C4-2B (cell line): Measurements from ENCODE around the gene ATXN2.

Experiments used
- ZFX ChIP-seq: fragments of 450-650 bp; IDR thresholded peaks from 2 replicates; pipeline ENCODE4 v1.6.1; 2017
- TF ChIP-seq, protein P1 (sequence below): fragments of 450-650 bp; conservative IDR thresholded peaks from 2 replicates; pipeline ENCODE4 v1.5.1; 2017; ENCODE audit warnings: mild to moderate bottlenecking

DNA sequence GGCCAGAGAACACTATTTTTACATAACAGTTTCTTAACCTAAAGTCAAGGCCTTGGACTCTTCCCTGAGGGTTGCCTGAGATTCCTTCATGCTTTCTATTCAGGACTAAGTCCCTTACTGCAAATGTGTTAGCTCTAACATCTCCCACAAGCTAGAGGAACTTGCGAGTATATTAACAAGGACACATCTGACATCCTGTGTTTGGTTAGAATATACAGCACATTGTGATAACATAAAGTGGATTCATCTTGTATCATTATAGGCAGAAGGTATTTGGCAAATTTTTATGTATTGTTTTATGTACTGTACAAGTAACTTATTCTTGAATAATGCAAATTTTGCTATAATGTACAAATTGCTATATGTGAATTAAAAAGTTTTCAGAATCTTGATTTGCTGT, 147.9 kb downstream of the ATXN2 start:
- TF ChIP-seq, protein P1, sequence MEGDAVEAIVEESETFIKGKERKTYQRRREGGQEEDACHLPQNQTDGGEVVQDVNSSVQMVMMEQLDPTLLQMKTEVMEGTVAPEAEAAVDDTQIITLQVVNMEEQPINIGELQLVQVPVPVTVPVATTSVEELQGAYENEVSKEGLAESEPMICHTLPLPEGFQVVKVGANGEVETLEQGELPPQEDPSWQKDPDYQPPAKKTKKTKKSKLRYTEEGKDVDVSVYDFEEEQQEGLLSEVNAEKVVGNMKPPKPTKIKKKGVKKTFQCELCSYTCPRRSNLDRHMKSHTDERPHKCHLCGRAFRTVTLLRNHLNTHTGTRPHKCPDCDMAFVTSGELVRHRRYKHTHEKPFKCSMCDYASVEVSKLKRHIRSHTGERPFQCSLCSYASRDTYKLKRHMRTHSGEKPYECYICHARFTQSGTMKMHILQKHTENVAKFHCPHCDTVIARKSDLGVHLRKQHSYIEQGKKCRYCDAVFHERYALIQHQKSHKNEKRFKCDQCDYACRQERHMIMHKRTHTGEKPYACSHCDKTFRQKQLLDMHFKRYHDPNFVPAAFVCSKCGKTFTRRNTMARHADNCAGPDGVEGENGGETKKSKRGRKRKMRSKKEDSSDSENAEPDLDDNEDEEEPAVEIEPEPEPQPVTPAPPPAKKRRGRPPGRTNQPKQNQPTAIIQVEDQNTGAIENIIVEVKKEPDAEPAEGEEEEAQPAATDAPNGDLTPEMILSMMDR, result no peak
- TF ChIP-seq ZFX, result no peak
